DND-41 (cell line): ENCODE data around the gene BRSK2.

ENCODE experiments used
- ATAC-seq: fragments of 200-7000 bp; cut with Tn5 transposase; 3 replicates; pipeline ENCODE4 v1.9.1; 2021; ENCODE audit warnings: low read depth; ENCODE audit not compliant: insufficient read depth
- DNase-seq: peaks from one replicate; pipeline ENCODE4 v3.0.0-alpha.2; 2020
- H2AFZ ChIP-seq: 2 replicates; pipeline ENCODE4 v1.6.0; 2012; ENCODE audit warnings: low read depth, low read length
- H3K27ac ChIP-seq: 2 replicates; pipeline ENCODE4 v1.5.1; 2012; ENCODE audit warnings: low read length, inconsistent platforms
- H3K27me3 ChIP-seq: fragments of 200-600 bp; sonication (generic); 2 replicates; pipeline ENCODE4 v1.6.0; 2012; ENCODE audit warnings: low read length, mild to moderate bottlenecking, inconsistent platforms; ENCODE audit not compliant: insufficient read depth, poor library complexity
- H3K36me3 ChIP-seq: 2 replicates; pipeline ENCODE4 v1.5.1; 2012; ENCODE audit warnings: low read length, inconsistent platforms; ENCODE audit not compliant: insufficient read depth
- H3K4me1 ChIP-seq: 2 replicates; pipeline ENCODE4 v1.5.1; 2012; ENCODE audit warnings: mild to moderate bottlenecking, low read length; ENCODE audit not compliant: insufficient read depth
- H3K4me2 ChIP-seq: 2 replicates; pipeline ENCODE4 v1.6.0; 2012; ENCODE audit warnings: mild to moderate bottlenecking, moderate library complexity, low read length, inconsistent platforms; ENCODE audit not compliant: insufficient read depth
- H3K4me3 ChIP-seq, 2 experiments: fragments of 200-600 bp in 1 of 2; shearing (Covaris generic) in 1 of 2; 2 replicates each; pipeline ENCODE4 v1.5.1; 2012 to 2016; ENCODE audit warnings: inconsistent platforms in 2 of 2, low read length in 2 of 2, mild to moderate bottlenecking in 2 of 2, low read depth in 1 of 2, moderate library complexity in 1 of 2
- H3K79me2 ChIP-seq: 2 replicates; pipeline ENCODE4 v1.6.0; 2012; ENCODE audit warnings: low read length, inconsistent platforms; ENCODE audit not compliant: insufficient read depth
- H3K9ac ChIP-seq: 2 replicates; pipeline ENCODE4 v1.6.0; 2012; ENCODE audit warnings: low read depth, mild to moderate bottlenecking, inconsistent platforms, low read length, moderate library complexity
- H3K9me3 ChIP-seq: 2 replicates; pipeline ENCODE4 v1.5.1; 2012; ENCODE audit warnings: low read length, moderate library complexity, mild to moderate bottlenecking, inconsistent platforms; ENCODE audit not compliant: insufficient read depth, severe bottlenecking
- H4K20me1 ChIP-seq: 2 replicates; pipeline ENCODE4 v1.6.0; 2012; ENCODE audit warnings: low read length; ENCODE audit not compliant: insufficient read depth
- CTCF ChIP-seq: IDR thresholded peaks from 2 replicates; pipeline ENCODE4 v1.5.1; 2012; ENCODE audit warnings: borderline replicate concordance, low read length, moderate library complexity, mild to moderate bottlenecking; ENCODE audit not compliant: poor library complexity, severe bottlenecking; ENCODE audit errors: extremely low read depth
- EZH2 ChIP-seq: IDR thresholded peaks from 3 replicates; pipeline ENCODE4 v1.6.1; 2012; ENCODE audit warnings: borderline replicate concordance, low read depth, mild to moderate bottlenecking, moderate library complexity, low read length, inconsistent platforms; ENCODE audit not compliant: severe bottlenecking

Gene BRSK2

GRCh38 chr11:1371836-1372465 lies 17.8 kb upstream of the BRSK2 start:
- Histone ChIP-seq H3K4me1 (no peaks in the 10 kb centered on the region), H3K27ac (no peak overlapping the region), H3K9ac (no peak overlapping the region), H4K20me1 (no peaks in the 10 kb centered on the region), H3K4me2 (no peak overlapping the region), H2AFZ (no peak overlapping the region), H3K9me3 (no peaks in the 10 kb centered on the region), H3K79me2 (no peaks in the 10 kb centered on the region), H3K36me3 (no peaks in the 10 kb centered on the region), H3K4me3 (no peak overlapping the region), H3K27me3 (no peaks in the 10 kb centered on the region)
- TF ChIP-seq EZH2 (no peak), CTCF (no peak)
- DNase-seq (no peak), ATAC-seq (no peak)

GRCh38 chr11:1372660-1373059 lies 17.1 kb upstream of the BRSK2 start:
- Histone ChIP-seq H4K20me1 (no peaks in the 10 kb centered on the region), H3K36me3 (no peaks in the 10 kb centered on the region), H3K27me3 (no peaks in the 10 kb centered on the region), H3K4me2 (no peak overlapping the region), H3K4me1 (no peaks in the 10 kb centered on the region), H2AFZ (no peak overlapping the region), H3K9me3 (no peaks in the 10 kb centered on the region), H3K27ac (no peak overlapping the region), H3K9ac (no peak overlapping the region), H3K79me2 (no peaks in the 10 kb centered on the region), H3K4me3 (no peak overlapping the region)
- TF ChIP-seq EZH2: no peak
- no peak for TF ChIP-seq CTCF
- DNase-seq: no peak
- no peak for ATAC-seq

GRCh38 chr11:1373536-1374214 lies 16.1 kb upstream of the BRSK2 start:
- no peak overlapping the region for H3K9ac ChIP-seq
- no peaks in the 10 kb centered on the region for H4K20me1 ChIP-seq
- no peaks in the 10 kb centered on the region for H3K9me3 ChIP-seq
- no peaks in the 10 kb centered on the region for H3K4me1 ChIP-seq
- no peak overlapping the region for H3K4me2 ChIP-seq
- no peaks in the 10 kb centered on the region for H3K36me3 ChIP-seq
- ATAC-seq (no peak), DNase-seq (no peak)
- TF ChIP-seq CTCF: no peak
- TF ChIP-seq EZH2: no peak
- no peaks in the 10 kb centered on the region for H3K79me2 ChIP-seq
- H2AFZ ChIP-seq: no peak overlapping the region
- H3K27ac ChIP-seq: no peak overlapping the region
- no peak overlapping the region for H3K4me3 ChIP-seq
- no peaks in the 10 kb centered on the region for H3K27me3 ChIP-seq
